GM18858 (cell line): ENCODE measurements around the gene NEO1.
"Not testable (repeated sequence)": the region's sequence is repeated elsewhere in the genome, so short reads cannot be mapped to it uniquely, and the experiment has no call there.

ENCODE experiments used
- ATAC-seq: cut with Tn5 transposase; IDR thresholded peaks from one replicate; pipeline ENCODE4 v1.9.1; 2021; ENCODE audit not compliant: unreplicated experiment

The NEO1 gene

GRCh38 chr15:73139744-73140553 lies 87.7 kb downstream of the NEO1 start:
- no peak for ATAC-seq

GRCh38 chr15:73141216-73141900 lies 89.1 kb downstream of the NEO1 start:
- ATAC-seq: no peak

GRCh38 chr15:73142802-73143762 lies 90.8 kb downstream of the NEO1 start:
- no peak for ATAC-seq

GRCh38 chr15:73143763-73144155 lies 91.5 kb downstream of the NEO1 start:
- ATAC-seq: no peak

- no peak for ATAC-seq
Observed at GRCh38 chr15:73146419-73146818, 94.2 kb downstream of the NEO1 start.

GRCh38 chr15:73150831-73151230 lies 98.6 kb downstream of the NEO1 start:
- ATAC-seq: no peak

GRCh38 chr15:73153024-73153423 lies 100.8 kb downstream of the NEO1 start:
- no peak for ATAC-seq

GRCh38 chr15:73153447-73153846 lies 101.2 kb downstream of the NEO1 start:
- no peak for ATAC-seq

- no peak for ATAC-seq
Observed at GRCh38 chr15:73156431-73157191, 104.3 kb downstream of the NEO1 start.

GRCh38 chr15:73161546-73161945 lies 109.3 kb downstream of the NEO1 start:
- no peak for ATAC-seq

GRCh38 chr15:73165435-73165834 lies 113.2 kb downstream of the NEO1 start:
- no peak for ATAC-seq

GRCh38 chr15:73165844-73166243 lies 113.6 kb downstream of the NEO1 start:
- no peak for ATAC-seq

GRCh38 chr15:73166711-73167110 lies 114.4 kb downstream of the NEO1 start:
- ATAC-seq: not testable (repeated sequence)

GRCh38 chr15:73168487-73168886 lies 116.2 kb downstream of the NEO1 start:
- ATAC-seq: no peak

- ATAC-seq: no peak
Observed at GRCh38 chr15:73171711-73172110, 119.4 kb downstream of the NEO1 start.

GRCh38 chr15:73172508-73172907 lies 120.2 kb downstream of the NEO1 start:
- ATAC-seq: no peak

- no peak for ATAC-seq
Observed at GRCh38 chr15:73174171-73174570, 121.9 kb downstream of the NEO1 start.

GRCh38 chr15:73175382-73175781 lies 123.1 kb downstream of the NEO1 start:
- no peak for ATAC-seq

- ATAC-seq: no peak
Observed at GRCh38 chr15:73176598-73176997, 124.3 kb downstream of the NEO1 start.

GRCh38 chr15:73183071-73183470 lies 130.8 kb downstream of the NEO1 start:
- no peak for ATAC-seq

GRCh38 chr15:73190189-73190601 lies 137.9 kb downstream of the NEO1 start:
- no peak for ATAC-seq
